A549 (cell line): ENCODE results near the gene DDX54. TPM values are rescaled to one million over a fixed set of nuclear protein-coding genes. Genes with fewer than 3 reads are reported as not detected.

ENCODE experiments used
- ATAC-seq, 2 experiments: fragments of 200-7000 bp in 1 of 2; fragments of >200 bp in 1 of 2; cut with Nextera tagmentation in 1 of 2; cut with Tn5 transposase in 1 of 2; 3 replicates each; pipeline versions ENCODE4 v1.8.0 to v1.9.1; 2018 to 2020; ENCODE audit warnings: mild to moderate bottlenecking in 1 of 2, moderate library complexity in 1 of 2
- CTCF ChIA-PET: fragments of 300-600 bp; sonication (Branson Sonifier 250); formaldehyde crosslinking; extraction: SDS; loops from one replicate; lab custom pipeline; 2021; ENCODE audit warnings: antibody characterized with exemption, inconsistent platforms; lab: Yijun Ruan, JAX
- POLR2A ChIA-PET: fragments of 350-600 bp; formaldehyde crosslinking; extraction: SDS; loops from one replicate; lab custom pipeline; 2021; ENCODE audit warnings: antibody characterized with exemption, inconsistent platforms; lab: Yijun Ruan, JAX
- DNase-seq, 2 experiments: peaks; one replicate each; pipeline versions ENCODE4 v3.0.0 to v3.0.0-alpha.2; 2011 to 2016; ENCODE audit warnings: low read depth in 1 of 2, low spot score in 1 of 2
- FAIRE-seq: peaks from 2 replicates; lab custom pipeline; 2011; peaks lifted over from hg19 to GRCh38; lab: Jason Lieb, UNC
- H3K27ac ChIP-seq, 2 experiments: fragments of >200 bp; sonication (Bioruptor Twin); formaldehyde crosslinking; 3 replicates each; pipeline ENCODE4 v1.5.1; 2016 to 2017
- H3K4me1 ChIP-seq: fragments of >200 bp; sonication (Bioruptor Twin); formaldehyde crosslinking; 3 replicates; pipeline ENCODE4 v1.6.1; 2016
- H3K4me2 ChIP-seq: fragments of >200 bp; sonication (Bioruptor Twin); formaldehyde crosslinking; 3 replicates; pipeline ENCODE4 v1.6.1; 2016
- H3K4me3 ChIP-seq: fragments of >200 bp; sonication (Bioruptor Twin); formaldehyde crosslinking; 3 replicates; pipeline ENCODE4 v1.5.1; 2016
- H3K9me3 ChIP-seq: fragments of >200 bp; sonication (Bioruptor Twin); formaldehyde crosslinking; 3 replicates; pipeline ENCODE4 v1.6.1; 2016
- CEBPB ChIP-seq, 2 experiments: fragments of >200 bp in 1 of 2; sonication (Bioruptor Twin) in 1 of 2; formaldehyde crosslinking in 1 of 2; IDR thresholded peaks; 2 replicates each; pipeline ENCODE4 v1.6.1; 2012 to 2016
- FOSB ChIP-seq: fragments of 250-450 bp; sonication (Bioruptor Pico); IDR thresholded peaks from 2 replicates; pipeline ENCODE4 v1.5.0; 2020; ENCODE audit warnings: mild to moderate bottlenecking, moderate library complexity
- FOXS1 ChIP-seq: fragments of 250-450 bp; sonication (Bioruptor Pico); IDR thresholded peaks from 2 replicates; pipeline ENCODE4 v1.5.0; 2020; ENCODE audit warnings: mild to moderate bottlenecking, moderate library complexity
- HOXA7 ChIP-seq: fragments of 250-450 bp; sonication (Bioruptor Pico); IDR thresholded peaks from 2 replicates; pipeline ENCODE4 v1.5.0; 2020; ENCODE audit warnings: mild to moderate bottlenecking, moderate library complexity
- HOXB5 ChIP-seq: fragments of 250-450 bp; sonication (Bioruptor Pico); IDR thresholded peaks from 2 replicates; pipeline ENCODE4 v1.5.0; 2020; ENCODE audit warnings: mild to moderate bottlenecking, moderate library complexity
- JUN ChIP-seq, 2 experiments: fragments of >200 bp; sonication (Bioruptor Twin); formaldehyde crosslinking; IDR thresholded peaks; 2 replicates in 1 of 2; 3 replicates in 1 of 2; pipeline ENCODE4 v1.6.1; 2016 to 2017
- JUNB ChIP-seq: fragments of >200 bp; sonication (Bioruptor Twin); formaldehyde crosslinking; IDR thresholded peaks from 2 replicates; pipeline ENCODE4 v1.6.1; 2016
- KDM1A ChIP-seq: fragments of 200-600 bp; sonication (generic); IDR thresholded peaks from 2 replicates; pipeline ENCODE4 v1.6.1; 2016; ENCODE audit warnings: low read depth, mild to moderate bottlenecking
- MAFK ChIP-seq: fragments of 450-650 bp; IDR thresholded peaks from 2 replicates; pipeline ENCODE4 v1.6.1; 2014; ENCODE audit not compliant: partially characterized antibody
- MAZ ChIP-seq: fragments of 150-350 bp; IDR thresholded peaks from 2 replicates; pipeline ENCODE4 v1.6.1; 2014; ENCODE audit warnings: antibody characterized with exemption, low read depth, low read length, borderline replicate concordance
- NR3C1 ChIP-seq: fragments of >200 bp; sonication (Bioruptor Twin); formaldehyde crosslinking; IDR thresholded peaks from 3 replicates; pipeline ENCODE4 v1.6.1; 2017
- RARB ChIP-seq: fragments of 250-450 bp; sonication (Bioruptor Pico); IDR thresholded peaks from 2 replicates; pipeline ENCODE4 v1.8.0; 2021; ENCODE audit warnings: mild to moderate bottlenecking, moderate library complexity
- RNF2 ChIP-seq: fragments of 200-600 bp; sonication (generic); IDR thresholded peaks from 2 replicates; pipeline ENCODE4 v1.6.1; 2016; ENCODE audit warnings: low read depth, mild to moderate bottlenecking, antibody characterized with exemption, moderate library complexity, borderline replicate concordance
- ZFP36 ChIP-seq: fragments of 450-650 bp; IDR thresholded peaks from 2 replicates; pipeline ENCODE4 v1.6.1; 2014; ENCODE audit warnings: borderline replicate concordance; ENCODE audit not compliant: partially characterized antibody
- whole genome bisulfite sequencing: methylation state at CpG from one replicate; pipeline ENCODE4 v1.1.6; 2017; ENCODE audit errors: missing lambda C conversion rate; 5-methylcytosine and 5-hydroxymethylcytosine counted together
- polyA plus RNA-seq, 4 experiments: library from polyadenylated mRNA; depleted of rRNA in 3 of 4; stranded (reverse); fragments of >200 nt; fragmentation: RNase III in 1 of 4; extraction: RNeasy Plus Mini Kit Qiagen cat#74134 plus additional on column Dnase treatment in 1 of 4; gene quantifications; 2 replicates in 3 of 4; 3 replicates in 1 of 4; pipeline ENCODE4 v1.2.3, GENCODE V29; 2011 to 2017
- TF ChIP-seq, protein P1 (sequence below): fragments of 450-650 bp; IDR thresholded peaks from 2 replicates; pipeline ENCODE4 v1.6.1; 2014; ENCODE audit warnings: antibody characterized with exemption
- TF ChIP-seq, protein P2 (sequence below): IDR thresholded peaks from 2 replicates; pipeline ENCODE4 v1.6.1; 2012; ENCODE audit warnings: low read depth, borderline replicate concordance

Gene DDX54
- polyA plus RNA-seq, 2 of the 4 experiments (the other 2 are of a cell fraction) = 62.4 to 64.5 TPM

DNA sequence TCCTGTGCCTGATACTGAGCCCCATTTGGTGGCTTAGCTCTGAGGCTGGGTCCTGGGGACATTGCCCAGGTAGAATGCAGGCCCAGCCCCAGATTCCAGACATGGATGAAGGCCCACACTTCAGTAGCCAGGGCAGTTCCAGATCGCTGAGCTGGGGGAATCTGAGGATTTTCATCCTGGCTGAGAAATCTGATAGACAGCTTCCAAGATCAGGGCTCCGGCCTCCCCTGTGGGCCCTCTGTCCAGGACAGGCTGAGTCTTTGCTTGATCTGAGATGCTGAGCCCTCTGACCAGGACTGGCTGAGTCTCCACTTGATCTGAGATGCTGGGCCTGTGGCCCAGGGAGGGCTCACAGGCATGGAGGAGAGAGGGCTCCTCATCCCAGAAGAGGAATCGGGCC is 46.5 kb downstream of the DDX54 start:
- FAIRE-seq (no peak), ATAC-seq (no peak), DNase-seq (no peak)
- TF ChIP-seq KDM1A (no peak), FOXS1 (CRISPR knock-in tag) (no peak)
- no peak overlapping the region for H3K27ac ChIP-seq
- H3K4me1 ChIP-seq = peaks cover 15% of the 10 kb centered on the region
- H3K4me2 ChIP-seq = no peak overlapping the region
- CTCF ChIA-PET = interaction anchor here (0.9 to 7.0 kb wide), 7 partner anchors 9 to 90 kb away, joined by 3 to 55 read pairs (median 10); partner anchors contain the start of gene CFAP73
- 71% methylated on average over 3 of the region's 3 CpGs for WGBS
- no peak overlapping the region for H3K4me3 ChIP-seq
- H3K9me3 ChIP-seq = no peaks in the 10 kb centered on the region
- POLR2A ChIA-PET = no interaction called here

DNA sequence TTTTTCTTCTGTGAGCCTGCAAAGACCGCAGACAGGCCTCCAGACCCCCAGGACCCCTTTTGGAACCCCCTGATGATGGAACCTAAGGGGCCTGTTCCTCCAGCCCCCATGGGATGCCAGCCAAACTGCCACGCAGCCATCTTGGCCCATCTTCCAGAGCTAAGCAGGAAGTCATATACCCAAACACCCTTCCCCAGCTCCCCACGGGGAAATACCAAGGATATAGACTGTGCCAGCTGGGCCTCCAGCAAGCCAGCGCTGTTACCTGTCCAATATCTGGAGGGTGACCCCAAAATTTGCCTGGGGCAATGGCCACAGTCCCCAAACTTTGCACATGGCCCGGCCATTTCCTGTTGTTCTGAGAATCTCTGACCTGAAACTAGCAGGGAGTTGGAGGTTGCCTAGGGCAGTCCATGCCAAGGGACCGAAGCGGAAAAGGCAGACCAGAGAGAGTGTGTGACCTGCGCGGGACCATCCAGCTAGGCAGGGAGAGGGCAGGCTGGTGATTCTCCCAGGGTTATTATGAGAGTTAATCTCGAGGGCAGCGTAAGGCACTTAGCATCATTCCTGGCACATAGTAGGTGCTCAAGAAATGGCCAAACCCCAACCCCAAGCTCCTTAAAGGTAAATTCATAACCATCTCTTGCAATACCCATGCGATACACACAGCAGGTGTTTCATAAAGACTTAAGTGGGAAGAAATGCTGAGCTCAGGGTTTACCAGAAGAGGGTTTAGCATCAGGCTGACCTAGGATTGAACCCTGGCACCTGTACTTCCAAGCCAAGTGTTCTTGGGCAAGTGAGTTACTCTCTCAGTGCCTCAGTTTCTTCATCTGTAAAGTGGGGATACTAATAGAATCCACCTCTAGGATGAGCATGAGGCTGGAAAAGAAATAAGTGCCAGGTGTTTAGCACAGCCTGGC is 47.2 kb downstream of the DDX54 start:
- DNase-seq = no peak
- CTCF ChIA-PET = interaction anchor here (0.9 to 7.0 kb wide), 9 partner anchors 9 to 89 kb away, joined by 3 to 55 read pairs (median 10); partner anchors contain the start of gene CFAP73
- no peak for FAIRE-seq
- ATAC-seq = no peak
- Histone ChIP-seq H3K4me1 (peaks cover 15% of the 10 kb centered on the region), H3K27ac (no peak overlapping the region), H3K9me3 (no peaks in the 10 kb centered on the region), H3K4me3 (no peak overlapping the region), H3K4me2 (no peak overlapping the region)
- WGBS = 92% methylated on average over 11 of the region's 12 CpGs
- POLR2A ChIA-PET = no interaction called here
- TF ChIP-seq JUNB = no peak
- TF ChIP-seq MAFK = peak; percentile 81

DNA sequence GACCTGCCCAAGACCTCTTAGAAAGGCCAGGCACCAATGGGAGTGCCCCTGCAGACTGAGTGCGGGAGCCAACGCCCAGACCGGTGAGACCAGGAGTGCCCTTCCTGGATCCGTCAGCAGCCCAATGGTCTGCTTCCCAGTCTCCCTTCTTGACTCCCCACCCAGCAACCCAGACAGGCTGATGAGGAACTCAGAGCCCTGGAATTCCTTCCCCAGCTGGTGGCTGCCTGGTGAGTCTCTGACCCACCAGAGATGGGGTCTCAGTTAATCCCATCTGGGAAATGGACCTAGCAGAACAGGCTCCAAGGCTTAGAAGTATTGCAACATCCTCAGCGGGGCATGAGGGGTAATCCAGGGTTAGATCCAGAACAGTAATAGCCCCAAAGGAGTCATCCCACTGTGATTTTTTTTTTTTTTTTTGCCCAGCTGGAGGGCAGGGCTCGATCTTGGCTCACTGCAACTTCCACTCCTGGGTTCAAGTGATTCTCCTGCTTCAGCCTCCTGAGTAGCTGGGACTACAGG is 48.2 kb downstream of the DDX54 start:
- no peak for FAIRE-seq
- TF ChIP-seq FOSB (CRISPR knock-in tag) (no peak), HOXA7 (no peak), MAZ (no peak), CEBPB (IDR thresholded peaks at IDR 0.05) (0 out of 4 replicates have a peak, but pooled peaks of 1 of the 2 experiments have one; percentile 21)
- ATAC-seq = no peak
- peak overlapping the region in 1 of 2 experiments; percentile 65; a peak in 2 of 6 replicates for H3K27ac ChIP-seq
- 95% methylated on average over 3 of the region's 6 CpGs for WGBS
- no peak overlapping the region for H3K4me3 ChIP-seq
- DNase-seq = no peak
- no peak overlapping the region for H3K4me2 ChIP-seq
- H3K4me1 ChIP-seq = peaks cover 15% of the 10 kb centered on the region
- POLR2A ChIA-PET = no interaction called here
- CTCF ChIA-PET = interaction anchor here (1.0 to 7.0 kb wide), 9 partner anchors 9 to 144 kb away, joined by 3 to 55 read pairs (median 14); partner anchors contain the start of gene CFAP73
- H3K9me3 ChIP-seq = no peaks in the 10 kb centered on the region

DNA sequence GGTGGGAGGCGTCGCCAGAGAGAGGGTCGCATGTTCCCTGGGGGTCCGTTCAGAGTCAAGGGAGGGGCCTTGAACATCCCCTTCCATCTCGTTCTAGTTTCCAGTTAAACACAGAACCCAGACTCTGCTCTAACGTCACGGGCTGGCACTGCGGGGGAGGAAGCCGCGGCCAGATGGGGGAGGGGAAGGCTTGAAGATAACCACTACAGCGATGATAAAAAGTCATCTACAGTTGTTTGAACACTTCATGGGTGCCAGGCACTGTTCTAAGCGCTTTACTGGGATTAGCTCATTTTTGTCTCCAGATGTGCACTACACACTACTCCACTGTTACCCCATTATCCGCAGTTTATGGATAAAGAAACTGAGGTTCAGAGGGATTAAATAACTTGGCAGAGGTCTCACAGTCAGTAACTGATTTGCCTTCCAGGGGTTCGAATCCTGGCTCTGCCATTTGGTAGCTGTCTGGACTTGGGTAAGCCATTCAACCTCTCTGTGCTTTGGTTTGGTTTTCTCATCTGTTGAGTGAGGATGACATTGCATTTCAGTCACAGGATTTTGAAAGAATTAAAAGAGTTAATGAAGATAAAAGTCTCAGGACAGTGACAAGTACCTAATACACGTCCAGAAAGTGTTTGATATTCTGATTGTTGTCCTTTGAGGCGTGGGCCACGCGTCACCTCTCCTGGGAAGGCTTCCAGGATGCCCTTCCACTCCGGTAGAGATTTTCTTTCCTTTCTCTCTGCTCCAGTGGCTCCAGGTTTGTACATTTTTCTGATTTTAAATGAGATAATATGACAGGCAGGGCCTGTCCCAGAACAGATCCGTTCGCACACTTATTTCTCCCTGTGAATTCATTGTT is 48.9 kb downstream of the DDX54 start:
- ChIA-PET POLR2A (no interaction called here), CTCF (interaction anchor here (1.0 to 7.0 kb wide), 9 partner anchors 9 to 143 kb away, joined by 3 to 55 read pairs (median 14); partner anchors contain the start of gene CFAP73)
- FAIRE-seq = no peak
- DNase-seq = peak in 1 of 2 experiments; percentile 55
- peak; percentile 9 to 16; a peak in 5 of 6 replicates for ATAC-seq
- H3K27ac ChIP-seq = peak overlapping the region; percentile 51 to 65; a peak in 4 of 6 replicates
- TF ChIP-seq ZFP36 (peak; percentile 49), MAFK (peak; percentile 50), NR3C1 (no peak), RNF2 (no peak), RARB (CRISPR knock-in tag) (no peak), HOXB5 (CRISPR knock-in tag) (no peak), JUN (IDR thresholded peaks at IDR 0.05) (no peak)
- TF ChIP-seq, protein P1, sequence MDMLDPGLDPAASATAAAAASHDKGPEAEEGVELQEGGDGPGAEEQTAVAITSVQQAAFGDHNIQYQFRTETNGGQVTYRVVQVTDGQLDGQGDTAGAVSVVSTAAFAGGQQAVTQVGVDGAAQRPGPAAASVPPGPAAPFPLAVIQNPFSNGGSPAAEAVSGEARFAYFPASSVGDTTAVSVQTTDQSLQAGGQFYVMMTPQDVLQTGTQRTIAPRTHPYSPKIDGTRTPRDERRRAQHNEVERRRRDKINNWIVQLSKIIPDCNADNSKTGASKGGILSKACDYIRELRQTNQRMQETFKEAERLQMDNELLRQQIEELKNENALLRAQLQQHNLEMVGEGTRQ = no peak
- TF ChIP-seq, protein P2, sequence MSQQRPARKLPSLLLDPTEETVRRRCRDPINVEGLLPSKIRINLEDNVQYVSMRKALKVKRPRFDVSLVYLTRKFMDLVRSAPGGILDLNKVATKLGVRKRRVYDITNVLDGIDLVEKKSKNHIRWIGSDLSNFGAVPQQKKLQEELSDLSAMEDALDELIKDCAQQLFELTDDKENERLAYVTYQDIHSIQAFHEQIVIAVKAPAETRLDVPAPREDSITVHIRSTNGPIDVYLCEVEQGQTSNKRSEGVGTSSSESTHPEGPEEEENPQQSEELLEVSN = no peak
- H3K4me2 ChIP-seq = peak overlapping the region; percentile 94
- H3K4me1 ChIP-seq = peaks cover 15% of the 10 kb centered on the region
- H3K9me3 ChIP-seq = no peaks in the 10 kb centered on the region
- peak overlapping the region; percentile 53 for H3K4me3 ChIP-seq
- WGBS = 39% methylated on average over 17 of the region's 21 CpGs
